ENCODE results near the gene EGFLAM.

EGFLAM gene

DNA sequence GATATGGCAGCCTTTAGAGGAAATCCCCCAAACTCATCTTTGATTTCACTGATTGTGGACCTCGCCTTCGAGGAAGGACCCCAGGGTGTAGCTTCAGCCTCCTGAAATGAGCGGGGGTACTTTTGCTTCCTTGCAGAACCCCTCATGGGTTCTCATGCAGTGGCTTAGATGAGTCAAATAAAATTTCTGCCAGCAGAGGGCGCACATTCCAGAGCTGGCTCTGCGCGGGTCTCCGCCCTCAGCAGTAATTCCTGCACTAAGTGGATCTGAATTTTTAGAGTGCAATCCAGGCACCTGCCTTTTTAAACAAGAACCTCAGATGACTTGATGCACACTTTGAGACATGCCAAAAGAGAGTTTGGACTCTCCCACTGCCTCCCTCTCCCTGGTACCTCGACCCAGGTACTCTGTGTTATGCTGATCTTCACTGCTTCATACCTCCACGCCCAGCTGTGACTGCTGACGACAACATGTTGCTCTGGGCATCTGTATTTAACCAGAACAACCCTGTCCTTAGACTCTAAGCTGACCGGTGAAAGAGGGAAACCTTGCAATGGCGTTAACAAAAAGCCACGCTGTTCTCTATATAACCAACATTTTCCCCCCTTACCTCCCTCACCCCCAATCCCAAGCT lies 7.3 kb downstream of the EGFLAM start:
- DNase-seq (ENCODE audit: low spot score) = peak; percentile 28

DNA sequence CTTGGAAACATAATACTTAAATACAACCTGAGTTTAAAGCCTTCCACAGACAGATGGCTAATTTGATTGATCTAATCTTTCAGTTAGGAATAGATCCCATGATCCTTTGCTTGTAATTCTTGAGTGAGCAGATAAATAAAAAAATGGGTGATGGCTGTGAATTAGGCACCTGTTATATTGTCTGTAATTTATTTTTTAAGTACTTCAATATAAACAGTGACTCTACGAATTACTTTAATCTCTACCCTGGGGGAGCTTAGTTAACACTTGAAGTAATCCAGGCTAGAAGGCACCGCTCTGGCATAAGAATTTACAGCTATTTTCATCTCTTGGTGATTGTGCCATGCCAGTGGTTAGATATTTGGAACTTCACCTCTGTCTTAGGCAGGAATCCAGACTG lies 9.0 kb downstream of the EGFLAM start:
- DNase-seq (ENCODE audit: low spot score) = no peak

DNA sequence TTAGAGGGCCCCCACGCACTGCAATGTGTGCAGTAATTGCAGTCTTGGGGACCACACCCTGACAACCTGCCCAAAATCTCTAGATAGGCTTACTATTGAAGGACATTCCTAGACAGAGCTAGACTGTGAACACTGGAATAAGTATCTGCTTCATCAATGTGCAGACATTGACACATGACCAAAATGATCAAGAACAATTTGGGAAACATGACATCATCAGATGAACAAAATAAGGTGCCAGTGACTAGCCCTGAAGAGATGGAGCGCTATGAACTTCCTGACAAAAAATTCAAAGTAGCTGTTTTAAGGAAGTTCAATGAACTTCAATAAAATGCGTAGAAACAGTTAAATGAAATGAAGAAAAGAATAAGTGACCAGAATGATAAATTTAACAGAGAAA lies 15.3 kb downstream of the EGFLAM start:
- no peak for DNase-seq (ENCODE audit: low spot score)

DNA sequence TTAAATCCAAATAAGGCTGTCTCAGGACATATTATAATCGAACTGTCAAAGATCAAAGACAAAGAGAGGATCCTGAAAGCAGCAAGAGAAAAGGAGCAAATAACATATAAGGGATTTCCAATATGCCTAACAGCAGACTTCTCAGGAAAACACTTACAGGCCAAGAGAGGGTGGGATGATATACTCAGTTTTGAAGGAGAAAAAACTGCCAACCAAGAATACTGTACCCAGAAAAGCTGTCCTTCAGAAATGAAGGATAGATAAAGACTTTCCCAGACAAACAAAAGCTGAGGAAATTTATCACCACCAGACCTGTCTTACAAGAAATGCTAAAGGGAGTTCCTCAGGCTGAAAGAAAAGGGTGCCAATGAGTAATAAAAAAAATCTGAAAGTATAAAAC lies 16.0 kb downstream of the EGFLAM start:
- no peak for DNase-seq (ENCODE audit: low spot score)

DNA sequence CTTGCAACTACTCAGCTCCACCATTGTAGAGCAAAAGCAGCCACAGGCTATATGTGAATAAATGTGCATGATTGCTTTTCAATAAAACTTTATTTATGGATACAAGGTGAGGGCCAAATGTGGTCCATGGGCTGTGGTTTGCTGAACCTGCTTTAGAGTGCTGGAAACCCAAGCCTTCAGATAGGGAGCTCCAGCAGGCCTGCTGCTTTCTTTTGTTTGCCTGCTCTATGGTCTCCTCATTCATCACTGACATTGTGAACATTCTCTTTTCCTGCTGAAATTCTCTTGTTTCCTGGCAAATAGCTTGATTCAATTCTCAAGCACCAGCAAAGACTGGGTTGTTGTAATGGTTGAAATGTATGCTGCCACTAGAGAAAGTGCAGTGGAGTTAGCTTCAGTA lies 26.0 kb downstream of the EGFLAM start:
- DNase-seq (ENCODE audit: low spot score) = peak; percentile 56

DNA sequence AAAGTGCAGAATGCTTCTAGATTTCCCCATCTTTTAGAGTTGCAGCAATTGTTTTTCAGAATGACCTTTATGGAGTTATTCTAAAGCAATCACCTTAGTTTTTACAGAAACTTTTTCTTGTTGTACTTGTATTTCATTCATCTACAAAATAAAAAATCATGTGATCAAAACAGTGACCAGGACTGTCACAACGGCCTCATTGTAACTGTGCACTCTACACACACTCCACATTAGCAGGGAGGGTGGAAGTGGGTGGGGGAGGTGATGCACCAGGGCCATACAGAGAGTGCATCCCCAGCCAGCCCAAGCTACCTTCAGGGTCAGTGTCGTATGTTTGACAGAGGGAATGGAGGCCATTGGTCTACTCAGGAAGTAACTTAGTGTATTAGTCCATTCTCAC lies 26.9 kb downstream of the EGFLAM start:
- peak; percentile 56 for DNase-seq (ENCODE audit: low spot score)

DNA sequence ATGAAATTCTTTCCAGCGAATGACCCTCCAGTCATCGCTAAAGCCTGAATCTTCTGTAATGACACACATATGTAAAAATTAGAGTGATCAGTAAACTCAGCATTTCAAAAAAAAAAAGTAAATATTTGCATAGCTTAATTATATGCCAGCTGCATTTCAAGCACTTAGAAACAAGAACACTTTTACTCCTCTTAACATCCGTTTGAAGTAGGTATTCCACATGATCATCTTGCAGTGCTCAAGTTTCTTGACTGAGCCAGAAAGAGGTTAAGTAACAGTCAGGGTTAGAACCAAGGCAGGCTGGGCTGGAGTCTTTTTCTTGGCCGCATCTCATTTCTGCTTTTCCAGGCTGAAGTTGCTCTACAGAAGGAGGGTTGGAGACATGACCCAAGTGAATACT lies 27.6 kb downstream of the EGFLAM start:
- DNase-seq (ENCODE audit: low spot score) = no peak

DNA sequence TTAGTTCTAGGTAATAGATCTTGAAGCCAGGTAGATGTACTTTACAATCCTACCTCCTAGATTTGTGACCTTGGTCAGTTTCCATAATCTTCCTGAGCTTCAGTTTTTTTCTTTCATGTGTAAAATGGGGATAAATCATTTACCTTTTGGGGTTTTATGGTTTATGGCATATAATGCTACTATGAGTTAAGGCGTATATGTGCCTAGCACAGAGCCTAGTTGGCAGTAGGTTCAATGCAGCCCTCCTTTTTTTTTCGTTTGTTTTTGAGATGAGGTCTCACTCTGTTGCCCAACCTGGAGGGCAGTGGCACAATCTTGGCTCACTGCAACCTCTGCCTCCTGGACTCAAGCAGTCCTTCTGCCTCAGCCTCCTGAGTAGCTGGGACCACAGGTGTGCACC lies 28.8 kb downstream of the EGFLAM start:
- DNase-seq (ENCODE audit: low spot score) = no peak

DNA sequence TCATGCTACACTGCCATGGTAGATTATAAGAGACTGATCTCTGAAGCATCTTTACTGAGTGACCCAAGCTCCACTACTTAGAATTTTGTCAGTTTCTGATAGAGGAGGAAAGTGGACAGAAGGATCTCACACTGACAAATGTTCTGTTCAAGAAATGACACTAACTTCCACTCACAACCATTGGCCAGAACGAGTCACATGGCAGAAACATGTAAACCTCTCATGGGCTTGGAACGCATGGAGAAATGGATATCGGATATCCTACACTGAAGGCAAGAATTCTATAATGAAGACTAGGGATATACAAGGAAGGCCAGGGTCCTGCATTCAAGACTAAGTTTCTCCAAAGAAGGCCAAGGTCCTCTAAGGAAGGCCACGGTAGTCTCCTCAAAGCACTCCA lies 31.1 kb downstream of the EGFLAM start:
- no peak for DNase-seq (ENCODE audit: low spot score)

DNA sequence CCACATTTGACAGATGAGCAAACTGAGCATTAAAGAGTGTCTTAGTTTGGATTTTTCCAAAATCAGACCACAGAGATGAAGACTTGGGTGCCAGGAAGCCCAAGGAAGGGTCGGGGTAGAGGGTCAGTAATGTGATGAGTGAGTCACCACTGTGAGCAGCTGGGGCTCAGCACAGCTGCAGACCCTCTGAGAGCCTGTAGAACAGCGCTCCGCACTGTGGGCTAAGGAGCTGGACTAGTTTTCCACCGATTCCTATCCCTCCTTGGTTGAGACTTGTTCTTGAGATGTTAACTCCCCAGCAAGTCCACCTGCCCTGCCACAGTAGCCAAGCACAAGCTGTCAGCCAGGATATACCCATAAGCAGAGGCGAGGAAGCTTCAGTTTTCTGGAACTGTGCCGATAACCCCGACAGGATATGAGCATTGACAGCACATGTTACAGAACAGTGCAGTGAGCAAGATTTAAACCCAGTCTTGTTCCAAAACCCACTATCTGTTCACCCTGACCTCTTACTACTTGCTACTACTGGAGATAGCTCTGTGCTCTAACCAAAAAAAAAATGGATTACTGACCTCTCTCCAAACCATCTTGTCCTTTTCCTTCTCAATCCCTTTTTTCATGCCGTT lies 31.8 kb downstream of the EGFLAM start:
- DNase-seq (ENCODE audit: low spot score) = no peak

DNA sequence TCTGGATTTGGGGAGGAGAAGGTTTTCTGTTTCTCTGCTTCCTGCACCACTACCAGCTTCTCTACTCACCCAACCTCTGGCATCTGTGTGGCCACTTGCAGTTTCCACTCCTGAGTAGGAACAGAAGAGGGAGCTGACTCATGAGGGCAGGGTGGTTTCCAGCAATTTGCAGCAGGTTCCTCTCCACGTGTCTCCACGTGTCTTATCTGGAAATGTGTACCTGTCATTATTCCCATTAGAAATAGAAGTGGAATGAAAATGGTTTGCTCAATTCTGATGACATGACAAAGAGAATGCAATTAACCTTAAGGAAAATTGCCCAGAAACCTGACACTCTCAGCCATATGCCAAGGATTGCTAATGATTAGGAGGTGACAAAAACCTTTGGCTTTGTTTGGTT lies 33.0 kb downstream of the EGFLAM start:
- DNase-seq (ENCODE audit: low spot score) = no peak

DNA sequence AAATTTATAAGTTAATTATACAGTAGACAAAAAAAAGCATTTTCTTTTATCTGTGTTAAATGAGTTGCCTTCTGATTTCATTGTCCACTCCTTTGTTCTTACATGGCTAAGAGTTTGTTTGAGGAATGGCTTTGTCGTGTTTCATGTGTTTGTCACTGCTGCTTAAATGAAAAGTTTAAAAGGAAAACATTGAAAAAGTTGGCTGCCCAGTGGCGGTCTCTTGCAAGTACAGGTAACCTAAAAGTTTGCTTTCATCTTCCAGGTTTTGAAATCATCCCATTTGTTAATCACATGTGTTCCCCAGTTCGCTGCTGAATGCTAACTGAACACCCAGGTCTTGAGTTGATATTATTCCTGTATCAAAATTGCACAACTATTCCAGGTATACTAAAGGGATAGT lies 33.9 kb downstream of the EGFLAM start:
- DNase-seq (ENCODE audit: low spot score) = no peak

DNA sequence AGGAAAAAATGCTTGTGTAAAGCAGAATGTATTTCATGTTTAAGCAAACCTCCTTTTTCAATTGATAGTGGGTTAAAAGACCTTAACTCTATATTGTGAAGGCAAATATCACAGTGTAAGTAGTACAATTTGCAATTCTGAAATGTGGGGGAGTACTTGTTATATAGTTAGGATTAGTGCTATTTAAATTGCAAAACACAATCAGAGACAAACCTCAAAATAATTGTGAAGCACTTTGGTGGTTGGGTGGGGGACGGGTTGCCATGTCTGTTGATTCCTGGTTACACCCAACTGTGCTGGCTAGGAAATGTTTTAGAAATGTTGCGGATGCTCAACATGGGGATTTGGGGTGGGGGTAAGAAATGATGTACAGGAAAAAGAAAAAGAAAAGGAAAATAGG lies 37.4 kb downstream of the EGFLAM start:
- DNase-seq (ENCODE audit: low spot score) = no peak

DNA sequence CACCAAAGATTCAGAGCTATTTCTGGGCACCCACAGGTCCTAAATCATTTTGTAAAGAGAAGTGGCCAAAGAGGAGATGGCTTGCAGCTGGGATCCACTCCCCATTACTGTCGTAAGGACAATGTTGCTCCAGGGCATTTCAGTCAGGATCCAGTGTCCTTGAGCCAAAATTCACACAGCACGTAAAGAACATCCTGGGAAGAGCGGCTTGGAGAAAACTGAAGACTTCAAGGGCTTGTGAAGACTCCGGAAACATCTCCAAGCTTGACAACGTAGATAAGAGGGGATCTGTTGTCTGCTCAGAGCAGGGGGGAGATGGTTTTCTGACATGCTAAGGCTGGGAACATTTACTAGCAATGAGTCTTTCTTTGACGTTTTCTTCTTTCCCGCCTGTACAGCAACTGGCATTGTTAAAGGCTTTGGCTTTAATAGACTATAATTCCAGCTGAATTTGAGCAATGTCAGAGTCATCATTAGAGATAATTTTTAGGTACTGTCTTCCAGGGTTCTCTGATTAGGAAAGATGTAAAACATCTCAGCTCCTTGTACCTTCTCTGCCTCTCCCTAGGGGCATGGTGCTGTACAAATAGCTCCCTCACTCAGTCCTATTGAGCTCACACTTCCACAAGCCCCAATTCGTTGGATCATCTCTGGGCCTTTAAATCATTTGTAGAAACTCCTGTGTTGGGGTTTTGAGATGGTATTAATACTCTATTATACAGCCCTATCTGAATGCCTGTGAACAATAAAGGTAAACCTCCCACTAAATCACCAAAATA lies 39.7 kb downstream of the EGFLAM start:
- DNase-seq (ENCODE audit: low spot score) = no peak

DNA sequence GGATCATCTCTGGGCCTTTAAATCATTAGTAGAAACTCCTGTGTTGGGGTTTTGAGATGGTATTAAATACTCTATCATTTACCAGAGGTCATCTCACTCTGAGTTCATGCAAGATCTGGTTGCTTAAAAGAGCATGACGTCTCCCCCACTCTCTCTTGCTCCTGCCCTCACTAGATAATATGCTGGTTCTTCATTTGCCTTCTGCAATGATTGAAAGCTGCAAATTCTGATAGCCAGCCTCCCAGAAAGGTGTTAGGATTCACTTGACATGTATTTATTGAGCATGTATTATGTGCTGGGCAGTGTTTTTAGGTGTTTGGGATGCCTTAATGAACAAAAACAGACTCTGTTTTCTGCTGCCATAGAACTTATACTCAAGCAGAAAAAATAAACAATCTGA lies 41.2 kb downstream of the EGFLAM start:
- DNase-seq (ENCODE audit: low spot score) = no peak

DNA sequence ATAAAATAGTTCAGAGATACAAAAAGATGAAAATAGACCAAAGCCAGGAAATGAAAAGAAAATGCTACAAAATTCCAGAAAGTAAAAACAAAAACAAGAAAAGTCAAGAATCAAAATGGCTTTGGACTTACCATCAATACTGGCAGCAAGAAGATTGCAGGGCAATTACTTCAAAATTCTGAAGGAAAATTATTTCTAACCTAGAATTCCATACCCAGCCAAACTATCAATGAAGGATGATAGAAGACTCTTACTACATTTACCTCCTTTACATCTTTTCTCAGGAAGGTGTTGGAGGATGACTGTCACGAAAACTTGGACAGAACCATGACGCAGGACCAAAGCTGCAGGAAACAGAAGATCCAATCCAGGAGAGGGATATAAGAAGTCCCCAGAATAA lies 46.8 kb downstream of the EGFLAM start:
- no peak for DNase-seq (ENCODE audit: low spot score)

DNA sequence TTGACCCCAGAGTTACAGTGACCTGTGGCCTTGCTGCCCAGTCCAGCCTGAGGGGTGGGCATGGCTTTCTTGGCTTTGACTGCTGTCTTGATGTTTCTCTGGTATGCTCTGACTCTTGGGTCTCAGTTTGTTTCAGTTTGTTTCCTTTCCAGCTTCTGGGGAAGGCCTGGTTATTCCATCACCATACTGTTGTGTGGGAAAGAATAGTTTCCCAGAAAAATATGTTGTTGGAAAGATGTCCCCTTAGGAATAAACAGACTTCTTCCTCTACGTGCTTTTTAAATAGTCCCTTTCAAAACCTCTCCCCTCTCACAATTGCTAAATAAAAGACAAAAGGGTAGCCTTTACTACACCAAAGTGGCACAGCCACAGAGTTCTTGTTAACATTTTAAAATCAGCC lies 49.5 kb downstream of the EGFLAM start:
- no peak for DNase-seq (ENCODE audit: low spot score)

DNA sequence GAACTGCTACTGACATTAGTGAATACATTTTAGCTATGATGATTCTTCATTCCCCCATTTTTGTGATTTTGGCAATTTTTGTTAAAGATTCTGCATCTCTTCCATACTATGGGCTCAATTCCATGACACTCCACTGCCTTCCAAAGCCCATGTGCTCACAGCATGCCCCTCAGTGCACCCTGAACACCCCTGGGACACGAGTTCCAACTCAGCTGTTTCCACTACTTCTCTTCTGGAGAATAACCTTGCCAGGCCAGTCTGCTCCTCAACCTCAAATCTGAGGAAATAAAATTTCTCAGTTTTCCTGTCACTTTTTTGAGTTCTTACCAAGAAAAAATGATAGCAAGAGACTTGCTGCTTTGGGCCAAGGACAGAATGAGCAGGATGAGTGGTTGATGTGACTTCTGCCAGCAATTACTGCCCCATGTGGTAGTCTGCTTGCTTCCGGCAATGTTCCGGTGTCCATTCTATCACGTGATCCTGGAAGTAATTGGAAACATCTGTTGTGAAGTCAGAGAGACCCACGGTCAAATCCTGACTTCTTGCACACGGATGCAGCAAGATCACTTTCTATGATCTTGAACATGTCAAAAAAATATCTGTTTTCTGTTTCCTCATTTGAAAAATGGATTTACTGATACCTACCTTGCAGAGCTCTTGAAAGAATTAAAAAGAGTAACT lies 58.3 kb downstream of the EGFLAM start:
- DNase-seq (ENCODE audit: low spot score) = no peak

DNA sequence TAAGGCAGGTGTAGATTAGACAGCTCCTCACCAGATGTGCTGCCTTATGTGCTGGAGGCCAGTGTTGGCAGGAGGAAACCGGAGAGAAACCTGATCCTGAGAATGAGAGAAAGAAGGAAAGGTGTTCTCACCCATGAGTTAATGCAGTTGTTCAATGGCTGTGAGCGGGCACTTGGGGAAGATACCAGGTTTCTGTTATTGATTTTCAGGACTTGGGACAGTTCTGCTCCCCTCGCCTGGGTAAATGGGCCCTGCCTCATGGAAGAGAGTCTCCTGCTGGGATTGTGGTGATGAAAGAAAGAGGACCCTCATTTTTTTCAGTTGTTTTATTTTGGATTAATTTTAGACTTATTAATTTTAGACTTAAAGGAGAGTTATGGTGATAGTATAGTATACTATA lies 59.5 kb downstream of the EGFLAM start:
- no peak for DNase-seq (ENCODE audit: low spot score)

DNA sequence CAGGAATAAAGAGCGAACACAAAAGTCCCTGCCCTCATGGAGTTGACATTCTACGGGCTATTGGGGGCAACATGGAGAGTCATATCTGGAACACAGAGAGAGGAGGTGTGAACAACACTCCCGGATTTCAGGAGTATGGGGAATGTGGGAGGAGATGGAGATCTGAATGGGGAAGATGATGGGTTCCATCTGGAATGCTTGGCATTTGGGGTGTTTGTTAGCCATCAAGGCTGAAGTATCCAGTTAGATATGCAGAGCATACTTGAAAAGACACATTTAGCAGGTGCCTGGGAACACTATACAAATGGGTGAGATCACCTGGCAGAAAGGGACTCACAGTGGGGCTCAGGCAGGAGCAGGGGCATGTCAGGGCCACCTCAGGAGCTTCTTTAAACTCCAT lies 61.1 kb downstream of the EGFLAM start:
- DNase-seq (ENCODE audit: low spot score) = no peak

DNA sequence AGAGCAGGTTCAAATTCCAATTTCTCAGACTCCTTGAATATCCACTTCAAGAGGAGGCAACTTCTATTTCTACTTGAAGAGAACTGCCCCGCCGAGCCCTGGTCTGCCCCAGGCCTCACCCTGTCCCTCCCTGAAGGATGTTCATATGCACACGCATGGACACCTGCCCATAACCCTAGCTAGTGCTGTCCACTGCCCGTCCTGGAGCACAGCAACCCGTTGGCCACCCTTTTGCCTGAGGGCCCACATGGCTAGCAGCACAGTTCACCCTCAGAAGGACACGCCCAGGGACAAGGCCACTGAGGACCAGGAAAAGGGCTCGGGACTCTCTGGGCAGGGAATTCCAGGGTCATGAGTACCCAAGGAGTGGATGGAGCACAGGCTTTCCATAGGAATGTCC lies 63.6 kb downstream of the EGFLAM start:
- no peak for DNase-seq (ENCODE audit: low spot score)

DNA sequence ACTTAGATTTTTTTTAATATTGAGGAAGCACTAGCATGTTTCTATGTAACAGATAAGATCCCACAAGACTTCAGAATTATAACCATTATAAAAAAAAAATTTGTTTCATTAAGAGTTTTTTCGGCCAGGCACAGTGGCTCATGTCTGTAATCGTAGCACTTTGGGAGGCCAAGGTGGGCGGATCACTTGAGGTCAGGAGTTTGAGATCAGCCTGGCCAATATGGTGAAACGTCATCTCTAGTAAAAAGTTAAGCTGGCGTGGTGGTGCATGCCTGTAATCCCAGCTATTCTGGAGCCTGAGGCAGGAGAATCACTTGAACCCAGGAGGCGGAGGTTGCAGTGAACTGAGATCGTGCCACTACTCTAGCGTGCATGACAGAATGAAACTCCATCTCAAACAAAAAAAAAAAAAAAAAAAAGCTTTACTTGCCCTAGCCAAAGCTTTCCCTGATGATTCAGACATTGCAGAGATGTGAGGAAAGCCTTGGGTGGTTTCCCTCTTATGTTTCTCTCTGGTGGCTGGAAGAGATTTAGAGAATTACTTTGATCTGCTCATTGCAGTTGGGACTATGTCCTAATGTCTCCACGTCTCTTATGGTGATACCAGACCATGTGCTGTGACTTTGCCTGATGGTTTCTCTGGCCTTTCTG lies 65.4 kb downstream of the EGFLAM start:
- DNase-seq (ENCODE audit: low spot score) = no peak

Measured in pons (tissue), 1 donor.